GM18519 (cell line): Measurements from ENCODE around the gene EPB41L2.
"Not testable (repeated sequence)": the region's sequence is repeated elsewhere in the genome, so short reads cannot be mapped to it uniquely, and the experiment has no call there.

Experiments used
- ATAC-seq: cut with Tn5 transposase; IDR thresholded peaks from one replicate; pipeline ENCODE4 v1.9.1; 2021; ENCODE audit warnings: mild to moderate bottlenecking, moderate library complexity; ENCODE audit not compliant: unreplicated experiment, low FRiP score

EPB41L2 gene

GRCh38 chr6:131007964-131008363 is 55.1 kb downstream of the EPB41L2 start:
- not testable (repeated sequence) for ATAC-seq

- ATAC-seq: no peak
These were observed 55.8 kb downstream of the EPB41L2 start for GRCh38 chr6:131007286-131007685.

- ATAC-seq: no peak
These were observed 57.5 kb downstream of the EPB41L2 start for GRCh38 chr6:131005439-131006016.

GRCh38 chr6:131004936-131005335 is 58.1 kb downstream of the EPB41L2 start:
- ATAC-seq: no peak

- ATAC-seq: no peak
These were observed 58.7 kb downstream of the EPB41L2 start for GRCh38 chr6:131004387-131004755.

- no peak for ATAC-seq
These were observed 59.3 kb downstream of the EPB41L2 start for GRCh38 chr6:131003488-131004386.

GRCh38 chr6:131002661-131002980 is 60.4 kb downstream of the EPB41L2 start:
- no peak for ATAC-seq

GRCh38 chr6:131001945-131002660 is 60.9 kb downstream of the EPB41L2 start:
- ATAC-seq: no peak

GRCh38 chr6:131001111-131001736 is 61.8 kb downstream of the EPB41L2 start:
- ATAC-seq: no peak

- ATAC-seq: no peak
These were observed 62.5 kb downstream of the EPB41L2 start for GRCh38 chr6:131000544-131000943.

GRCh38 chr6:130997061-130997753 is 65.8 kb downstream of the EPB41L2 start:
- no peak for ATAC-seq

- ATAC-seq: no peak
These were observed 66.4 kb downstream of the EPB41L2 start for GRCh38 chr6:130996635-130997034.

GRCh38 chr6:130995783-130996447 is 67.1 kb downstream of the EPB41L2 start:
- ATAC-seq: no peak

- no peak for ATAC-seq
These were observed 68.5 kb downstream of the EPB41L2 start for GRCh38 chr6:130994319-130995097.

- no peak for ATAC-seq
These were observed 69.7 kb downstream of the EPB41L2 start for GRCh38 chr6:130993292-130993765.

- no peak for ATAC-seq
These were observed 71.5 kb downstream of the EPB41L2 start for GRCh38 chr6:130991422-130992137.

GRCh38 chr6:130987539-130987938 is 75.5 kb downstream of the EPB41L2 start:
- ATAC-seq: not testable (repeated sequence)

GRCh38 chr6:130985115-130985514 is 77.9 kb downstream of the EPB41L2 start:
- ATAC-seq: no peak
